PC-3 (cell line): ENCODE results near the gene NSDHL.

Experiments
- CTCF ChIP-seq: fragments of 300-600 bp; sonication (generic); conservative IDR thresholded peaks from 2 replicates; pipeline ENCODE4 v1.5.1; 2017; ENCODE audit warnings: antibody characterized with exemption, low read depth, mild to moderate bottlenecking, low read length
- EZH2 ChIP-seq: fragments of 300-600 bp; sonication (generic); IDR thresholded peaks from one replicate; pipeline ENCODE4 v1.6.1; 2017; ENCODE audit warnings: antibody characterized with exemption, mild to moderate bottlenecking, low read length; ENCODE audit not compliant: unreplicated experiment
- EZH2phosphoT487 ChIP-seq: fragments of 300-600 bp; sonication (generic); IDR thresholded peaks from 2 replicates; pipeline ENCODE4 v1.6.1; 2018; ENCODE audit warnings: mild to moderate bottlenecking, antibody characterized with exemption, low read length, borderline replicate concordance

GRCh38 chrX:152843852-152844251 is 13.0 kb downstream of the NSDHL start:
- TF ChIP-seq CTCF (no peak), EZH2 (no peak), EZH2phosphoT487 (no peak)
